ENCODE measurements around the gene CATSPER4.
A peak's percentile ranks its signal among the peaks of the same experiment; 100 is the strongest.

CATSPER4 gene

DNA sequence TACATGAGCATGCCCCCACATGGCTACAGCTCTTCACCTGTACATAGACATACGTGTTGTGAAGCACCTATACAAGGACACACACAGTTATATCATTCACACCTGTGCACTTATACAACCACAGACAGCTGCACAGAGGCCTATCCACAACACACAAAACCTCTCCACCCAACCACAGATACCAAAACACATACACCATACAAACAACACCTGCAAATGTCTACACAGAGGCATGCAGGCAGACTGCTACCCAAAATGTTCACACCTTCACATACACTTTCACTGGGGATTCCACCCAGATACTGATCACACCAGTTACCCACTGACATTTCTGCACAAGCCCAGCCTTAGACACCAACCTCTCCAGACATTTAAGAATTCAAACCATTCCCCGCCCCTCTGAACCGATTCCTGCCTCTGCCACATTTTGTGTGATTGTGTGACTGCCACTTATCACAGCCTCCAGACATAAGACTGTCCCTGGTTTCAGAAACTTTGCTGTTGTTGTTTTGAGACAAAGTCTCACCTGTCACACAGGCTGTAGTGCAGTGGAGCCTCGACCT is 23.6 kb upstream of the CATSPER4 start:
- Histone ChIP-seq H3K36me3 (ENCODE audit: control insufficient read depth, insufficient read depth, low read length) (no peaks in the 10 kb centered on the region), H3K4me1 (ENCODE audit: control insufficient read depth, insufficient read depth, low read length, poor library complexity, severe bottlenecking) (peaks cover 22% of the 10 kb centered on the region)
- 79 to 93% methylated on average over 2 to 4 of the region's 4 CpGs for WGBS, 2 experiments (ENCODE audit: insufficient coverage in 2 of 2)

DNA sequence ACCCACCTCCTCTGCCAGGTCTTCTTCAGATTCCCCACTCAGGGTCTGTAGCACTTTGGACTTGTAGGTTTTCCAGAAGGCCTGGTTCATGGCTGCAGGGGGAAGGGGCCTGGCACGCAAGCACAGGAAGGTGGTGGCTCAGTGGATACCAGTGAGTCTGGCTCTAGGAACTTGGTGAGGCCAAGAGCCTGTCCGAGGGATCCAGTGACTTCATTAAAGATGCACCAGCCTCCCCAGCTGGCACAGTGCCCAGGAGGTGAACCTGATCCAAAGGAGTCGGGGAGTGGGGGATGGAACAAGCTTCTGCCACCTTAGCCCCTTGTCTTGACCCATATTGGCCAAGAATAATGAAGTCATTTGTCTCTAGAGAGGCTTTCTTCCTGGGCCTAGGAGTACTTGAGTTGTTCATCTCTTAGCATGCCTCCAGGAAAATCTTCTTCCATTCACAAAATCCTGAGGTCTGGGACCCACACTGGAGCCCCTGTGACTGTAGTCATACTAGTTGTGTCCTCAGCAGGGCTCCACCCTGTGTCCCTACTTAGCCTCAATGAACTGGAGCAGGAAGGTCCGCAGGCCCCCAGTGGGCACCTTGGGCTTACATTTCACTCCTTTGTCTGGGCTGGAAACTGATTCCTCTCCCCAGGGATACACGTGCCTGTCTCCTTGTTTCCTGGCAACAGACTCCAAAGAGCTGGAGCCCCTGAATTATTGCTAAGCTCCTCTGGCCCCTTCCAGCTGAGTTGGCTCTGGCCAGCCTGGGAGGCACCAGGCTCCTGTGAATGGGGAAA is 21.8 kb upstream of the CATSPER4 start, which contains the start of gene C1orf232:
Gene C1orf232 (minus strand): TSS at position 554 of the 788 bp plus-strand sequence. CDS start 464 bp downstream, at position 90.
- Histone ChIP-seq H3K36me3 (ENCODE audit: control insufficient read depth, insufficient read depth, low read length) (no peaks in the 10 kb centered on the region), H3K4me1 (ENCODE audit: control insufficient read depth, insufficient read depth, low read length, poor library complexity, severe bottlenecking) (peaks cover 22% of the 10 kb centered on the region), H3K9me3 (ENCODE audit: control insufficient read depth, low read length) (no peaks in the 10 kb centered on the region), H3K4me3 (ENCODE audit: extremely low read depth, insufficient read depth, low read length, poor library complexity, severe bottlenecking) (peak within 1 kb of the TSS; percentile 74), H3K27ac (ENCODE audit: low read depth, low read length, severe bottlenecking) (peak within 1 kb of the TSS; percentile 77)
- 67 to 79% methylated on average over 4 to 5 of the region's 5 CpGs for WGBS, 2 experiments (ENCODE audit: insufficient coverage in 2 of 2)

More for the DNA sequence above, 23.6 kb upstream of the CATSPER4 start:
- Histone ChIP-seq H3K9me3 (ENCODE audit: control insufficient read depth, low read length) (no peaks in the 10 kb centered on the region), H3K27ac (ENCODE audit: low read depth, low read length, severe bottlenecking) (no peak overlapping the region), H3K4me3 (ENCODE audit: extremely low read depth, insufficient read depth, low read length, poor library complexity, severe bottlenecking) (no peak overlapping the region)

- 78% methylated on average over 1 of the region's 4 CpGs; no CpG with 5 or more reads in 1 of the 2 experiments for WGBS, 2 experiments (ENCODE audit: insufficient coverage in 2 of 2)
- Histone ChIP-seq H3K36me3 (ENCODE audit: control insufficient read depth, insufficient read depth, low read length) (no peaks in the 10 kb centered on the region), H3K4me3 (ENCODE audit: extremely low read depth, insufficient read depth, low read length, poor library complexity, severe bottlenecking) (no peak overlapping the region), H3K9me3 (ENCODE audit: control insufficient read depth, low read length) (no peaks in the 10 kb centered on the region), H3K27ac (ENCODE audit: low read depth, low read length, severe bottlenecking) (peak overlapping the region; percentile 12), H3K4me1 (ENCODE audit: control insufficient read depth, insufficient read depth, low read length, poor library complexity, severe bottlenecking) (peaks cover 22% of the 10 kb centered on the region)
Observed at GRCh38 chr1:26169198-26169554, 21.2 kb upstream of the CATSPER4 start.

- Histone ChIP-seq H3K36me3 (ENCODE audit: control insufficient read depth, insufficient read depth, low read length) (no peaks in the 10 kb centered on the region), H3K27ac (ENCODE audit: low read depth, low read length, severe bottlenecking) (peak within 1 kb of the TSS; percentile 77), H3K4me1 (ENCODE audit: control insufficient read depth, insufficient read depth, low read length, poor library complexity, severe bottlenecking) (peaks cover 18% of the 10 kb centered on the region), H3K4me3 (ENCODE audit: extremely low read depth, insufficient read depth, low read length, poor library complexity, severe bottlenecking) (peak within 1 kb of the TSS; percentile 74), H3K9me3 (ENCODE audit: control insufficient read depth, low read length) (no peaks in the 10 kb centered on the region)
- WGBS, 2 experiments (ENCODE audit: insufficient coverage in 2 of 2): 1% methylated on average over 39 to 67 of the region's 76 CpGs
Observed at GRCh38 chr1:26169669-26170471, 20.5 kb upstream of the CATSPER4 start, which contains the start of gene ZNF593. TSS of gene ZNF593 (plus strand) at chr1:26169908. CDS start at chr1:26169984, 76 bp downstream.

DNA sequence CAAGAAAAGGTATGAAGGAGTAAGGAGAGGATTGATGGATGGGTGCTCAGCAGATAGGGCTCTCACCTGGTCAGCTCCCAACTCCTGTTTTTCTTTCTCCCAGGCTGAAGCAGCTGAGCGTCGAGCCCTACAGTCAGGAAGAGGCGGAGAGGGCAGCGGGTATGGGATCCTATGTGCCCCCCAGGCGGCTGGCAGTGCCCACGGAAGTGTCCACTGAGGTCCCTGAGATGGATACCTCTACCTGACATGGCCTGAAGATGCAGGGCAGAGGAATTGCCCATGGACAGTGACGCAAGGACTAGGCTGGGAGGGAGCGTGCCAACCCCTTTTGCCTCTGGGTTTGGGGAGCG is 20.0 kb upstream of the CATSPER4 start:
- 84 to 96% methylated on average over 7 to 9 of the region's 9 CpGs for WGBS, 2 experiments (ENCODE audit: insufficient coverage in 2 of 2)
- H3K27ac ChIP-seq (ENCODE audit: low read depth, low read length, severe bottlenecking): no peak overlapping the region
- peaks cover 13% of the 10 kb centered on the region for H3K4me1 ChIP-seq (ENCODE audit: control insufficient read depth, insufficient read depth, low read length, poor library complexity, severe bottlenecking)
- no peaks in the 10 kb centered on the region for H3K9me3 ChIP-seq (ENCODE audit: control insufficient read depth, low read length)
- H3K36me3 ChIP-seq (ENCODE audit: control insufficient read depth, insufficient read depth, low read length): no peaks in the 10 kb centered on the region
- H3K4me3 ChIP-seq (ENCODE audit: extremely low read depth, insufficient read depth, low read length, poor library complexity, severe bottlenecking): peak overlapping the region; percentile 74

DNA sequence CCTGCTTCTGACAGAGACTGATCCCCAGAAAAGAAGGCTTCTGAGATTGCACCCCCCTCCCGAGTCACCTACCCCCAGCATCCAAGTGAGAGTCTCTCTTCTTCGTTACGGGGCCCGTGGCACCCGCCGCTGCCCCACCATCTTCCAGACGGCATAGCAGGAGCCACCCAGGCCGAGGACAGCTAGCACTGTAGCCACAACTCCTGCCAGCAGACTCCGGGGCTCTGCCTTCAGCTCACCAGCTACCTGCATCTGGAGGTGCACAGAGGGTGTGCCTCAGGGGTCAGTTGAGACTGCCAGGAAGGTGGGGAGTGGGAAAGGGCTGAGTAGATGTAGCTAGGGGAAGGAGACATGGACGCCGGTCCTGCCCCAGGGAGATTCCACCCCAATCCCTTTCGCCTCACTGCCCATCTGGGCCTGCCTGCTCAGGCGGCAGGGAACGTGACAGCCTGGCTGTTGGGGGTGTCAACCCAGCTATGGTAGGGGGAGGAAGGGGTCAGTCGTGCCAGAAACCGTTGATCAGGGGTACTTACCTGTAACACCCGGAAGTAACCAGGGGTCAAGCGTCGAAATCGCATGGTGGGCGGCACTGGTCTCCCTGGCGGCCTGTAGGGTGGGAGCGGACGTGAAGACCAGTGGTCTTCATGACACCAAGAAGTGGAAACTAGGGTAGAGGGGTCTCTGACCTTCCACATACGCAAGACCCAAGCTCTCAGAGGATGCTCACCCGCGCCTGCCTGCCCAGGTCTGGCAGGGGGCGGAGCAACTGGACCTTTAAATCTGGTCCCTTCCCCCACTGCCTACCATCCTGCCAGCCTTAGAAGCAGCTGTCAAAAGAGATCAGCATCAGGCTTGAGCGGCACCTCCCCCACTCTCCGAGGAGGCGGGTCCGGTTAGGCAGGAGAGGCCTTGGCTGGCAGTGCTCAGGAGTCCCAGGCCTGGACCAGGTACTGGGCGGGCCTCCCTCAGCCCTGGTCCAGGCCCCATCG is 19.0 kb upstream of the CATSPER4 start, which contains the start of gene ZNF593OS:
Gene ZNF593OS (minus strand): TSS at position 749 of the 989 bp plus-strand sequence. CDS start 171 bp downstream, at position 578.
- 92 to 93% methylated on average over 26 of the region's 34 CpGs for WGBS, 2 experiments (ENCODE audit: insufficient coverage in 2 of 2)
- no peak within 1 kb of the TSS for H3K27ac ChIP-seq (ENCODE audit: low read depth, low read length, severe bottlenecking)
- H3K4me1 ChIP-seq (ENCODE audit: control insufficient read depth, insufficient read depth, low read length, poor library complexity, severe bottlenecking): peaks cover 9% of the 10 kb centered on the region
- H3K9me3 ChIP-seq (ENCODE audit: control insufficient read depth, low read length): no peaks in the 10 kb centered on the region
- H3K36me3 ChIP-seq (ENCODE audit: control insufficient read depth, insufficient read depth, low read length): no peaks in the 10 kb centered on the region
- H3K4me3 ChIP-seq (ENCODE audit: extremely low read depth, insufficient read depth, low read length, poor library complexity, severe bottlenecking): peak within 1 kb of the TSS; percentile 74

DNA sequence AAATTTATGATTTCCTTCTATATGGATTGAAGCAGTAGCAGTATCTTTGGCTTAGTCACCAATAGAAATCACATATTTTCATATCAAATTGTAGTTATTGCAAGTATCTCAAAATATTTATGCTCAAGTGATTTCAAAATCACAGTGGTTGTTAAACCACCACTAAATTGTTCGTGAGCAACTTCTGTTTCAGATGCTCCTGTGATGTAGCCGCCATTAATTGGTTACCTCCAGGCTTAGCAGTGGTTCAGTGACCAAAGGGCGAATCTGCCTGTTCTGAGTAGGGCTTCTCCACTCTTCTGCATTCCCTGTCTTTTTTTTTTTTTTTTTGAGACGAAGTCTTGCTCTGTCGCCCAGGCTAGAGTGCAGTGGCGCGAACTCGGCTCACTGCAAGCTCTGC is 15.1 kb upstream of the CATSPER4 start:
- peaks cover 17% of the 10 kb centered on the region for H3K4me1 ChIP-seq (ENCODE audit: control insufficient read depth, insufficient read depth, low read length, poor library complexity, severe bottlenecking)
- WGBS, 2 experiments (ENCODE audit: insufficient coverage in 2 of 2): 95 to 98% methylated on average over 2 to 3 of the region's 8 CpGs

DNA sequence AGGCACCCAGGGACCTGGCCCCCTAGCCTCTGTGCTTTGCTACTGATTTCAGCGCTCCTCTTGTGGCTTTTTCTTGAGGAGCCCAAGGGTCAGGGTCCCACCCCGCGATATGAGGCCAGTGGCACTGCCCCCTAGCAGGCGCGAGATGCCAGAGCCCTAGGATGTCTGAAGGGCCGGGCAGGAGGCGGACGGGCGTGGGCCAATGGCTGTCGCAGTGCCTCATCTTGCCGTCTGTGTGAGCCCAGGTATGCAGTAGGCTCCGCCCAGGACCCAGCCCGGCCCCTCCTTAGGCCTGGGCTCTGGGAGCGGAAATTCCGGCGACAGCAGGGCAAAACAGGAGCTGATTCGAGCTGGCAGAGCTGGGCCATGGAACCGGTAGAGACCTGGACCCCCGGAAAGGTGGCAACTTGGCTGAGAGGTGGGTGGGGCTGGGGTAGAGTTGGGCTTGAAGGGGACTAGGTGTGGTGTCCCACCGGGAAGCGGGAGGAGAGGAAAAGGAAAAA is 13.2 kb upstream of the CATSPER4 start, which contains the start of gene CNKSR1:
Gene CNKSR1 (plus strand): TSS at position 310 of the 503 bp plus-strand sequence. CDS start 57 bp downstream, at position 367.
- Histone ChIP-seq H3K4me3 (ENCODE audit: extremely low read depth, insufficient read depth, low read length, poor library complexity, severe bottlenecking) (no peak within 1 kb of the TSS), H3K9me3 (ENCODE audit: control insufficient read depth, low read length) (no peaks in the 10 kb centered on the region), H3K36me3 (ENCODE audit: control insufficient read depth, insufficient read depth, low read length) (no peaks in the 10 kb centered on the region), H3K4me1 (ENCODE audit: control insufficient read depth, insufficient read depth, low read length, poor library complexity, severe bottlenecking) (peaks cover 9% of the 10 kb centered on the region), H3K27ac (ENCODE audit: low read depth, low read length, severe bottlenecking) (no peak within 1 kb of the TSS)
- 41 to 43% methylated on average over 18 to 21 of the region's 21 CpGs for WGBS, 2 experiments (ENCODE audit: insufficient coverage in 2 of 2)

More for the DNA sequence above, 15.1 kb upstream of the CATSPER4 start:
- Histone ChIP-seq H3K36me3 (ENCODE audit: control insufficient read depth, insufficient read depth, low read length) (no peaks in the 10 kb centered on the region), H3K4me3 (ENCODE audit: extremely low read depth, insufficient read depth, low read length, poor library complexity, severe bottlenecking) (no peak overlapping the region), H3K9me3 (ENCODE audit: control insufficient read depth, low read length) (no peaks in the 10 kb centered on the region), H3K27ac (ENCODE audit: low read depth, low read length, severe bottlenecking) (no peak overlapping the region)

DNA sequence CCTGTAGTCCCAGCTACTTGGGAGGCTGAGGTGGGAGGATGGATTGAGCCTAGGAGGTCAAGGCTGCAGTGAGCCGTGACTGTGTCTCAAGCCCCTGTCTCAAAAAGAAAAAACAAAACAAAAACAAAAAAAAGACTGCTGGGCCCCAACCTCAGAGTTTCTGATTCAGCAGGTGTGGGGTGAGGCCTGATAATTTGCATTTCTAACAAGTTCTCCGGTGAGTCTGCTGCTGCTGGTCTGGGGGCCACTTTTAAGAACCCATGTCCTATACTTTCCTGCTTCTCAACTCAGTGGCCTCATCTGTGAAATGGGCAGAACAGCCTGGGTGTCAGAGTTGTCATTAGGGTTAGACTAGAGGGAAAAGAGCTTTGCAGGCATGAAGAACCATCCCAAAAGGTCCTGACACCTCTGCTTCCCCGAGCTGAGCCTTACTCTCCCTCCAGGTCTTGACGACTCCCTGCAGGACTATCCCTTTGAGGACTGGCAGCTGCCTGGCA is 10.3 kb upstream of the CATSPER4 start:
- 94% methylated on average over 2 to 3 of the region's 4 CpGs for WGBS, 2 experiments (ENCODE audit: insufficient coverage in 2 of 2)

More for the DNA sequence above, 10.3 kb upstream of the CATSPER4 start:
- H3K9me3 ChIP-seq (ENCODE audit: control insufficient read depth, low read length): no peaks in the 10 kb centered on the region
- H3K4me1 ChIP-seq (ENCODE audit: control insufficient read depth, insufficient read depth, low read length, poor library complexity, severe bottlenecking): peaks cover 9% of the 10 kb centered on the region
- no peak overlapping the region for H3K4me3 ChIP-seq (ENCODE audit: extremely low read depth, insufficient read depth, low read length, poor library complexity, severe bottlenecking)
- H3K36me3 ChIP-seq (ENCODE audit: control insufficient read depth, insufficient read depth, low read length): no peaks in the 10 kb centered on the region
- H3K27ac ChIP-seq (ENCODE audit: low read depth, low read length, severe bottlenecking): no peak overlapping the region

All from mesodermal cell (in vitro differentiated cells).